K562 (cell line): ENCODE data around the gene FAM117A. TPM values are rescaled to one million over a fixed set of nuclear protein-coding genes. Genes with fewer than 3 reads are reported as not detected.
A peak's percentile ranks its signal among the peaks of the same experiment; 100 is the strongest.

ENCODE experiments used
- ARID1B ChIP-seq: fragments of 450-650 bp; IDR thresholded peaks from 2 replicates; pipeline ENCODE4 v1.6.1; 2016; ENCODE audit warnings: antibody characterized with exemption, mild to moderate bottlenecking, inconsistent platforms
- BACH1 ChIP-seq: fragments of 200-800 bp; sonication (Bioruptor generic); IDR thresholded peaks from 2 replicates; pipeline ENCODE4 v1.6.1; 2016; ENCODE audit warnings: missing genetic modification characterization, missing compliant biosample characterization
- CXXC5 ChIP-seq: fragments of 250-450 bp; sonication (Bioruptor Pico); IDR thresholded peaks from 2 replicates; pipeline ENCODE4 v1.8.0; 2022; ENCODE audit warnings: inconsistent platforms, mild to moderate bottlenecking, moderate library complexity
- E2F5 ChIP-seq: sonication (generic); formaldehyde crosslinking; IDR thresholded peaks from 2 replicates; pipeline ENCODE4 v1.8.0; 2022; ENCODE audit warnings: mild to moderate bottlenecking, missing genetic modification reagents
- GATAD2B ChIP-seq: fragments of 450-650 bp; IDR thresholded peaks from 2 replicates; pipeline ENCODE4 v1.6.1; 2017; ENCODE audit warnings: mild to moderate bottlenecking, borderline replicate concordance
- HNRNPH1 ChIP-seq: fragments of 200-400 bp; formaldehyde crosslinking; optimal IDR thresholded peaks from 2 replicates; pipeline ENCODE3; 2017; ENCODE audit warnings: low read depth, mild to moderate bottlenecking, low read length, moderate library complexity
- RBM22 ChIP-seq: fragments of 200-400 bp; formaldehyde crosslinking; IDR thresholded peaks from 2 replicates; pipeline ENCODE4 v1.6.1; 2018; ENCODE audit warnings: low read length, low read depth; ENCODE audit not compliant: poor library complexity, severe bottlenecking
- SIX5 ChIP-seq, 2 experiments: IDR thresholded peaks; 2 replicates each; pipeline ENCODE4 v1.6.1; 2011; ENCODE audit warnings: low read length in 2 of 2, borderline replicate concordance in 1 of 2, low read depth in 1 of 2, mild to moderate bottlenecking in 1 of 2, moderate library complexity in 1 of 2; ENCODE audit not compliant: insufficient read depth in 1 of 2
- SNIP1 ChIP-seq: fragments of 450-650 bp; IDR thresholded peaks from 2 replicates; pipeline ENCODE4 v1.7.1; 2017; ENCODE audit warnings: low read depth, mild to moderate bottlenecking
- ZNF518B ChIP-seq: fragments of 250-450 bp; sonication (Bioruptor Pico); IDR thresholded peaks from 2 replicates; pipeline ENCODE4 v1.5.0; 2021; ENCODE audit warnings: mild to moderate bottlenecking, moderate library complexity
- ZNF584 ChIP-seq: fragments of 200-800 bp; sonication (Bioruptor generic); IDR thresholded peaks from 2 replicates; pipeline ENCODE4 v1.6.1; 2016; ENCODE audit warnings: low read depth, mild to moderate bottlenecking, missing genetic modification characterization, missing compliant biosample characterization
- ZNF586 ChIP-seq: fragments of 450-650 bp; formaldehyde crosslinking; conservative IDR thresholded peaks from 2 replicates; pipeline ENCODE4 v1.4.0; 2020; ENCODE audit warnings: mild to moderate bottlenecking, moderate library complexity
- polyA plus RNA-seq, 8 experiments: library from polyadenylated mRNA; depleted of rRNA in 4 of 8; stranded (reverse) in 5 of 8; unstranded in 3 of 8; fragments of >200 nt; fragmentation: Nextera tagmentation in 2 of 8; fragmentation: Illumina TruSeq in 1 of 8; extraction: Ambion mirVana in 2 of 8; extraction: Trizol in 1 of 8; gene quantifications; 2 replicates each; pipeline versions ENCODE4 v1.2.1 to v1.2.3, GENCODE V29; 2011 to 2014; ENCODE audit warnings: inconsistent platforms in 1 of 8, missing spikeins in 1 of 8
- total RNA-seq, 7 experiments: library from RNA; depleted of rRNA in 6 of 7; stranded (reverse); fragments of >200 nt in 6 of 7; fragmentation: Illumina TruSeq in 2 of 7; extraction: Trizol in 2 of 7; gene quantifications; 2 replicates each; pipeline versions ENCODE4 v1.2.1 to v1.2.3, GENCODE V29; 2011 to 2021; ENCODE audit warnings: low replicate concordance in 1 of 7
- TF ChIP-seq, protein P1 (sequence below): fragments of 250-450 bp; sonication (Bioruptor Pico); IDR thresholded peaks from 2 replicates; pipeline ENCODE4 v1.9.0; 2021; ENCODE audit warnings: mild to moderate bottlenecking
- TF ChIP-seq, protein P2 (sequence below): fragments of 250-450 bp; sonication (Bioruptor Pico); IDR thresholded peaks from 2 replicates; pipeline ENCODE4 v1.5.0; 2020; ENCODE audit warnings: mild to moderate bottlenecking
- TF ChIP-seq, protein P3 (sequence below): sonication (generic); formaldehyde crosslinking; IDR thresholded peaks from 2 replicates; pipeline ENCODE4 v1.9.0; 2022; ENCODE audit warnings: mild to moderate bottlenecking, missing genetic modification reagents
- TF ChIP-seq, protein P4 (sequence below): fragments of 450-650 bp; formaldehyde crosslinking; conservative IDR thresholded peaks from 2 replicates; pipeline ENCODE4 v1.4.0; 2022; ENCODE audit warnings: mild to moderate bottlenecking, missing genetic modification characterization

FAM117A gene
- total and polyA plus RNA-seq, 9 of the 15 experiments (the other 6 are each of a cell fraction or from before 2014, with no cell fraction given), result 3.1 to 79.7 (median 36.6) TPM

- TF ChIP-seq ZNF586 (CRISPR knock-in tag) (no peak), GATAD2B (no peak), E2F5 (CRISPR knock-in tag) (no peak), ZNF584 (CRISPR knock-in tag) (no peak), HNRNPH1 (no peak), RBM22 (no peak), CXXC5 (peak; percentile 37; the same call in 1 of the 2 replicates), ZNF518B (CRISPR knock-in tag) (no peak), BACH1 (tag) (no peak), SNIP1 (no peak), SIX5 (IDR thresholded peaks at IDR 0.05; ENCODE audit: borderline replicate concordance in 1 of 2, insufficient read depth in 1 of 2, low read depth in 1 of 2, low read length in 2 of 2) (no peak), ARID1B (0 out of 2 replicates have a peak, but pooled peaks have one; percentile 10)
- TF ChIP-seq, protein P1, sequence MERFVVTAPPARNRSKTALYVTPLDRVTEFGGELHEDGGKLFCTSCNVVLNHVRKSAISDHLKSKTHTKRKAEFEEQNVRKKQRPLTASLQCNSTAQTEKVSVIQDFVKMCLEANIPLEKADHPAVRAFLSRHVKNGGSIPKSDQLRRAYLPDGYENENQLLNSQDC, result no peak
- TF ChIP-seq, protein P2, sequence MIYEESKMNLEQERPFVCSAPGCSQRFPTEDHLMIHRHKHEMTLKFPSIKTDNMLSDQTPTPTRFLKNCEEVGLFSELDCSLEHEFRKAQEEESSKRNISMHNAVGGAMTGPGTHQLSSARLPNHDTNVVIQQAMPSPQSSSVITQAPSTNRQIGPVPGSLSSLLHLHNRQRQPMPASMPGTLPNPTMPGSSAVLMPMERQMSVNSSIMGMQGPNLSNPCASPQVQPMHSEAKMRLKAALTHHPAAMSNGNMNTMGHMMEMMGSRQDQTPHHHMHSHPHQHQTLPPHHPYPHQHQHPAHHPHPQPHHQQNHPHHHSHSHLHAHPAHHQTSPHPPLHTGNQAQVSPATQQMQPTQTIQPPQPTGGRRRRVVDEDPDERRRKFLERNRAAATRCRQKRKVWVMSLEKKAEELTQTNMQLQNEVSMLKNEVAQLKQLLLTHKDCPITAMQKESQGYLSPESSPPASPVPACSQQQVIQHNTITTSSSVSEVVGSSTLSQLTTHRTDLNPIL (CRISPR knock-in tag), result no peak
- TF ChIP-seq, protein P3, sequence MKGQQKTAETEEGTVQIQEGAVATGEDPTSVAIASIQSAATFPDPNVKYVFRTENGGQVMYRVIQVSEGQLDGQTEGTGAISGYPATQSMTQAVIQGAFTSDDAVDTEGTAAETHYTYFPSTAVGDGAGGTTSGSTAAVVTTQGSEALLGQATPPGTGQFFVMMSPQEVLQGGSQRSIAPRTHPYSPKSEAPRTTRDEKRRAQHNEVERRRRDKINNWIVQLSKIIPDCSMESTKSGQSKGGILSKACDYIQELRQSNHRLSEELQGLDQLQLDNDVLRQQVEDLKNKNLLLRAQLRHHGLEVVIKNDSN (CRISPR knock-in tag), result peak; percentile 92
- TF ChIP-seq, protein P4, sequence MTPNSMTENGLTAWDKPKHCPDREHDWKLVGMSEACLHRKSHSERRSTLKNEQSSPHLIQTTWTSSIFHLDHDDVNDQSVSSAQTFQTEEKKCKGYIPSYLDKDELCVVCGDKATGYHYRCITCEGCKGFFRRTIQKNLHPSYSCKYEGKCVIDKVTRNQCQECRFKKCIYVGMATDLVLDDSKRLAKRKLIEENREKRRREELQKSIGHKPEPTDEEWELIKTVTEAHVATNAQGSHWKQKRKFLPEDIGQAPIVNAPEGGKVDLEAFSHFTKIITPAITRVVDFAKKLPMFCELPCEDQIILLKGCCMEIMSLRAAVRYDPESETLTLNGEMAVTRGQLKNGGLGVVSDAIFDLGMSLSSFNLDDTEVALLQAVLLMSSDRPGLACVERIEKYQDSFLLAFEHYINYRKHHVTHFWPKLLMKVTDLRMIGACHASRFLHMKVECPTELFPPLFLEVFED (CRISPR knock-in tag), result no peak
Observed at GRCh38 chr17:49763735-49764558, at the start of gene FAM117A (continued).
